GM12865 (cell line): ENCODE results near the gene THEMIS.
"Not testable (repeated sequence)": the region's sequence is repeated elsewhere in the genome, so short reads cannot be mapped to it uniquely, and the experiment has no call there.

Source experiments
- DNase-seq: peaks from one replicate; pipeline ENCODE4 v3.0.0; 2010; ENCODE audit warnings: low read depth
- H3K4me3 ChIP-seq: 2 replicates; pipeline ENCODE4 v1.5.1; 2011; ENCODE audit warnings: mild to moderate bottlenecking, low read depth, low read length, control low read depth
- TF ChIP-seq, protein P1 (sequence below): IDR thresholded peaks from 2 replicates; pipeline ENCODE4 v1.5.1; 2011; ENCODE audit warnings: low read length, control low read depth, low read depth, inconsistent platforms; ENCODE audit not compliant: insufficient read depth; ENCODE audit errors: missing control alignments

THEMIS gene

GRCh38 chr6:127691146-127691545, 209.7 kb downstream of the THEMIS start:
- H3K4me3 ChIP-seq: no peak overlapping the region
- DNase-seq: no peak
- TF ChIP-seq, protein P1, sequence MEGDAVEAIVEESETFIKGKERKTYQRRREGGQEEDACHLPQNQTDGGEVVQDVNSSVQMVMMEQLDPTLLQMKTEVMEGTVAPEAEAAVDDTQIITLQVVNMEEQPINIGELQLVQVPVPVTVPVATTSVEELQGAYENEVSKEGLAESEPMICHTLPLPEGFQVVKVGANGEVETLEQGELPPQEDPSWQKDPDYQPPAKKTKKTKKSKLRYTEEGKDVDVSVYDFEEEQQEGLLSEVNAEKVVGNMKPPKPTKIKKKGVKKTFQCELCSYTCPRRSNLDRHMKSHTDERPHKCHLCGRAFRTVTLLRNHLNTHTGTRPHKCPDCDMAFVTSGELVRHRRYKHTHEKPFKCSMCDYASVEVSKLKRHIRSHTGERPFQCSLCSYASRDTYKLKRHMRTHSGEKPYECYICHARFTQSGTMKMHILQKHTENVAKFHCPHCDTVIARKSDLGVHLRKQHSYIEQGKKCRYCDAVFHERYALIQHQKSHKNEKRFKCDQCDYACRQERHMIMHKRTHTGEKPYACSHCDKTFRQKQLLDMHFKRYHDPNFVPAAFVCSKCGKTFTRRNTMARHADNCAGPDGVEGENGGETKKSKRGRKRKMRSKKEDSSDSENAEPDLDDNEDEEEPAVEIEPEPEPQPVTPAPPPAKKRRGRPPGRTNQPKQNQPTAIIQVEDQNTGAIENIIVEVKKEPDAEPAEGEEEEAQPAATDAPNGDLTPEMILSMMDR: no peak

- H3K4me3 ChIP-seq: no peak overlapping the region
- no peak for DNase-seq
- TF ChIP-seq, protein P1: no peak
Measured at GRCh38 chr6:127690588-127690987, 210.3 kb downstream of the THEMIS start.

GRCh38 chr6:127690092-127690491, 210.8 kb downstream of the THEMIS start:
- H3K4me3 ChIP-seq: no peak overlapping the region
- DNase-seq: no peak
- TF ChIP-seq, protein P1: peak; percentile 20

DNA sequence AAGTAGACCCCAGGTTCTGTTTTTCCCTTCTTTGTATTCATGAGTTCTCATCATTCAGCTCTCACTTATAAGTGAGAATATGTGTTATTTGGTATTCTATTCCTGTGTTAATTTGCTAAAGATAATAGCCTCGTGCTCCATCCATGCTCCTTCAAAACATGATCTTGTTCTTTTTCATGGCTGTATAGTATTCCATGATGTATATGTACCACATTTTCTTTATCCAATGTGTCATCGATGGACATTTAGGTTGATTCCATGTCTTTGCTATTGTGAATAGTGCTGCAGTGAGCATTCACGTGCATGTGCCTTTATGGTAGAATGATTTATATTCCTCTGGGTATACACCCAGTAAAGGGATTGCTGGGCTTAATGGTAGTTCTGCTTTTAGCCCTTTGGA, 213.4 kb downstream of the THEMIS start:
- DNase-seq, H3K4me3 ChIP-seq: not testable (repeated sequence)

- DNase-seq: no peak
- TF ChIP-seq, protein P1: no peak
- H3K4me3 ChIP-seq: no peak overlapping the region
Measured at GRCh38 chr6:127686084-127686483, 214.8 kb downstream of the THEMIS start.

DNA sequence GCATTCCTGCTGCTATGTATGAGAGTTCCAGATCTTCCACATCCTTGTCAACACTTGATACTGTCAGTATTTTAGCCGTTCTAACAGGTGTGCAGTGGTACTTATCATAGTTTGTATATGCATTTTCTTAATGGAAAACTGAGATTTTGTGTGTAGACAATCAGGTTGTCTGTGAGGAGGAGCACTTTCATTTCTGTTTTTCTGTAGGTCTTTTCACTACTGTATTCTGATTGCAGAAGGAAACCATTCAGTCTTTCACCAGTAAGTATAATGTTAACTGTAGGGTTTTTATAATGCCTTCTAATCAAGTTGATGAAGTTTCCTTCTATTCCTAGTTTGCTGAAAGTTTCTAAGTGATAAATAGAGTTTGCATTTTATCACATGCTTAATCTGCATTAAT, 216.4 kb downstream of the THEMIS start:
- DNase-seq: no peak
- TF ChIP-seq, protein P1: no peak

More for the DNA sequence above, 216.4 kb downstream of the THEMIS start:
- H3K4me3 ChIP-seq: no peak overlapping the region
